NB4 (cell line): ENCODE data around the gene IL9R.
"Not testable (repeated sequence)": the region's sequence is repeated elsewhere in the genome, so short reads cannot be mapped to it uniquely, and the experiment has no call there.

Source experiments
- MYC ChIP-seq: IDR thresholded peaks from 2 replicates; pipeline ENCODE4 v1.6.1; 2011; ENCODE audit warnings: low read depth, low read length
- POLR2A ChIP-seq: IDR thresholded peaks from 2 replicates; pipeline ENCODE4 v1.6.1; 2011; ENCODE audit warnings: mild to moderate bottlenecking; ENCODE audit not compliant: insufficient read length; ENCODE audit errors: extremely low read depth
- TF ChIP-seq, protein P1 (sequence below): IDR thresholded peaks from one replicate; pipeline ENCODE4 v1.5.1; 2012; ENCODE audit warnings: low read depth, low read length

DNA sequence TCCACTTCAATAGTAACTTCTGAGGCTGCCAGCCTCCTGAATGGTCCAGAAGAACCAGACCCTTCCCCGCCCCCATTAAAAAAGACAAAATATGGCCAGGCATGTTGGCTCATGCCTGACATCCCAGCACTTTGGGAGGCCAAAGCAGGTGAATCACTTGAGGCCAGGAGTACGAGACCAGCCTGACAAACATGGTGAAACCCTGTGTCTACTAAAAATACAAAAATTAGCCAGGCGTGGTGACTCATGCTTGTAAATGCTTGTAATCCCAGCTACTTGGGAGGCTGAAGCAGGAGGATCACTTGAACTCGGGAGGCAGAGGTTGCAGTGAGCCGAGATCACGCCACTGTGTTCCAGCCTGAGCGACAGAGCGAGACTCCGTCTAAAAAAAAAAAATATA lies 2.3 kb downstream of the IL9R start:
- TF ChIP-seq, protein P1, sequence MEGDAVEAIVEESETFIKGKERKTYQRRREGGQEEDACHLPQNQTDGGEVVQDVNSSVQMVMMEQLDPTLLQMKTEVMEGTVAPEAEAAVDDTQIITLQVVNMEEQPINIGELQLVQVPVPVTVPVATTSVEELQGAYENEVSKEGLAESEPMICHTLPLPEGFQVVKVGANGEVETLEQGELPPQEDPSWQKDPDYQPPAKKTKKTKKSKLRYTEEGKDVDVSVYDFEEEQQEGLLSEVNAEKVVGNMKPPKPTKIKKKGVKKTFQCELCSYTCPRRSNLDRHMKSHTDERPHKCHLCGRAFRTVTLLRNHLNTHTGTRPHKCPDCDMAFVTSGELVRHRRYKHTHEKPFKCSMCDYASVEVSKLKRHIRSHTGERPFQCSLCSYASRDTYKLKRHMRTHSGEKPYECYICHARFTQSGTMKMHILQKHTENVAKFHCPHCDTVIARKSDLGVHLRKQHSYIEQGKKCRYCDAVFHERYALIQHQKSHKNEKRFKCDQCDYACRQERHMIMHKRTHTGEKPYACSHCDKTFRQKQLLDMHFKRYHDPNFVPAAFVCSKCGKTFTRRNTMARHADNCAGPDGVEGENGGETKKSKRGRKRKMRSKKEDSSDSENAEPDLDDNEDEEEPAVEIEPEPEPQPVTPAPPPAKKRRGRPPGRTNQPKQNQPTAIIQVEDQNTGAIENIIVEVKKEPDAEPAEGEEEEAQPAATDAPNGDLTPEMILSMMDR = not testable (repeated sequence)
- not testable (repeated sequence) for TF ChIP-seq POLR2A, MYC
